ENCODE data around the gene FOXJ3. TPM values are rescaled to one million over a fixed set of nuclear protein-coding genes. Genes with fewer than 3 reads are reported as not detected.

The FOXJ3 gene
- total and polyA plus RNA-seq, 2 of the 8 experiments (the other 6 are each of a cell fraction or from before 2014, with no cell fraction given), result 48.6 to 51.9 TPM

DNA sequence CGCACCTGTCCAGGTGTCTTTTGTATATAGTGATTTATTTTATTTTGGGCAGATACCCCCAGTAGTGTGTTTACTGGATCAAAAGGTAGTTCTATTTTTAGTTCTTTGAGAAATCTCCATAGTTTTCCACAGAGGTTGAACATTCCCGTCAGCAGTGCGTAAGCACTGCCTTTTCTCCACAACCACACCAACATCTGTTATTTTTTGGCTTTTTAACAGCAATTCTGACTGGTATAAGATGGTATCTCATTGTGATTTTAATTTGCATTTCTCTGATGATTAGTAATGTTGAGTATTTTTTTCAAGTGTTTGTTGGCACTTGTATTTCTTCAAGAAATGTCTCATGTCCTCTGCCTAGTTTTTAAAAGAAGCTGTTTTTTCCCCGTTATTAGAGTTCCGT, 39.2 kb downstream of the FOXJ3 start:
- Histone ChIP-seq H4K5ac (ENCODE audit: insufficient read length, low read depth, low read length) (no peak overlapping the region), H3K27me3 (replicated peaks in 1 of 4; ENCODE audit: control insufficient read depth in 3 of 4, extremely low read depth in 1 of 4, insufficient read depth in 3 of 4, low read length in 3 of 4) (no peaks in the 10 kb centered on the region), H4K20me1 (replicated peaks in 1 of 2; ENCODE audit: control insufficient read depth in 1 of 2, insufficient read depth in 2 of 2, low read length in 2 of 2) (no peaks in the 10 kb centered on the region), H3K56ac (replicated peaks; ENCODE audit: insufficient read length, low read depth, low read length) (no peak overlapping the region), H3K4me3 (ENCODE audit: extremely low read depth in 1 of 4, insufficient read depth in 2 of 4, low read depth in 3 of 4, low read length in 4 of 4) (no peak overlapping the region), H2BK120ac (replicated peaks; ENCODE audit: low read depth, low read length) (no peak overlapping the region), H3K9me3 (ENCODE audit: insufficient read depth in 2 of 2, low read depth in 1 of 2, low read length in 1 of 2) (no peaks in the 10 kb centered on the region), H3K9ac (replicated peaks in 1 of 4; ENCODE audit: extremely low read depth in 1 of 4, low read depth in 3 of 4, low read length in 3 of 4) (no peak overlapping the region), H3K36me3 (ENCODE audit: control insufficient read depth in 2 of 4, insufficient read depth in 4 of 4, low read length in 3 of 4) (peaks cover 0 to 3% (median 0%) of the 10 kb centered on the region in 4 experiments; a peak in 2 of 8 replicates), H4K8ac (ENCODE audit: extremely low read depth, insufficient read depth, low read length) (no peak overlapping the region), H2BK5ac (ENCODE audit: low read depth, low read length) (no peak overlapping the region), H3K4ac (replicated peaks; ENCODE audit: insufficient read length, low read depth, low read length) (no peak overlapping the region), H2BK20ac (ENCODE audit: low read length) (no peak overlapping the region), H3K79me1 (ENCODE audit: low read depth, low read length) (peaks cover 2% of the 10 kb centered on the region; the same call in 1 of the 2 replicates), H3K4me1 (replicated peaks in 1 of 4; ENCODE audit: control insufficient read depth in 3 of 4, insufficient read depth in 4 of 4, low read length in 3 of 4) (no peaks in the 10 kb centered on the region), H2BK15ac (ENCODE audit: low read length) (no peak overlapping the region), H3K18ac (ENCODE audit: extremely low read depth, low read length) (no peak overlapping the region), H2BK12ac (ENCODE audit: low read depth, low read length) (no peak overlapping the region), H3K4me2 (ENCODE audit: insufficient read depth in 1 of 2, low read depth in 2 of 2, low read length in 2 of 2) (no peak overlapping the region), H2AFZ (ENCODE audit: low read length) (no peak overlapping the region), H3K79me2 (ENCODE audit: control insufficient read depth in 1 of 2, insufficient read depth in 2 of 2, low read length in 2 of 2) (peaks cover 0 to 43% of the 10 kb centered on the region in 2 experiments; a peak in 2 of 4 replicates), H3K23ac (ENCODE audit: insufficient read length) (no peak overlapping the region), H3K23me2 (ENCODE audit: low read depth, low read length) (no peaks in the 10 kb centered on the region), H4K91ac (replicated peaks; ENCODE audit: insufficient read length, low read length) (no peak overlapping the region), H3K27ac (ENCODE audit: low read depth, low read length) (no peak overlapping the region), H3K14ac (ENCODE audit: insufficient read length) (no peak overlapping the region), H2AK5ac (ENCODE audit: low read depth, low read length) (no peak overlapping the region)
- ChIA-PET POLR2A (ENCODE audit: partially characterized antibody) (no interaction called here), CTCF (ENCODE audit: partially characterized antibody) (no interaction called here)
- 95% methylated on average over 5 of the region's 5 CpGs; no CpG with 5 or more reads in 1 of the 2 experiments for WGBS, 2 experiments (ENCODE audit: extremely low coverage in 1 of 2, insufficient coverage in 1 of 2, insufficient read length in 1 of 2, insufficient replicate concordance in 2 of 2, low coverage in 1 of 2, low lambda C conversion rate in 2 of 2, missing lambda C conversion rate in 1 of 2)
- DNase-seq (ENCODE audit: low read depth in 1 of 2, low spot score in 2 of 2), result no peak
- no peak for FAIRE-seq
- TF ChIP-seq POLR2A (IDR thresholded peaks at IDR 0.05; ENCODE audit: control extremely low read depth in 1 of 2, low read depth in 2 of 2, low read length in 2 of 2) (no peak), GTF2F1 (IDR thresholded peaks at IDR 0.05; ENCODE audit: borderline replicate concordance, low read depth, low read length) (no peak), BCL11A (IDR thresholded peaks at IDR 0.05; ENCODE audit: low read depth in 2 of 2, low read length in 2 of 2) (no peak), HDAC6 (IDR thresholded peaks at IDR 0.05; ENCODE audit: low read depth, low read length) (no peak), PHF8 (conservative IDR thresholded peaks at IDR 0.05; ENCODE audit: low read depth, low read length) (no peak), NANOG (IDR thresholded peaks at IDR 0.05; ENCODE audit: insufficient read depth, low read depth, low read length, poor library complexity, severe bottlenecking) (no peak), SP1 (IDR thresholded peaks at IDR 0.05; ENCODE audit: low read depth, low read length) (no peak), ZNF274 (IDR thresholded peaks at IDR 0.05; ENCODE audit: borderline replicate concordance, extremely low read depth, low read length) (no peak), TCF12 (IDR thresholded peaks at IDR 0.05; ENCODE audit: low read depth, low read length) (no peak), NRF1 (IDR thresholded peaks at IDR 0.05; ENCODE audit: low read depth, low read length) (no peak), EZH2 (IDR thresholded peaks at IDR 0.05; ENCODE audit: low read depth, low read length, severe bottlenecking) (no peak), SRF (IDR thresholded peaks at IDR 0.05; ENCODE audit: low read depth, low read length) (no peak)
- TF ChIP-seq, protein P1, sequence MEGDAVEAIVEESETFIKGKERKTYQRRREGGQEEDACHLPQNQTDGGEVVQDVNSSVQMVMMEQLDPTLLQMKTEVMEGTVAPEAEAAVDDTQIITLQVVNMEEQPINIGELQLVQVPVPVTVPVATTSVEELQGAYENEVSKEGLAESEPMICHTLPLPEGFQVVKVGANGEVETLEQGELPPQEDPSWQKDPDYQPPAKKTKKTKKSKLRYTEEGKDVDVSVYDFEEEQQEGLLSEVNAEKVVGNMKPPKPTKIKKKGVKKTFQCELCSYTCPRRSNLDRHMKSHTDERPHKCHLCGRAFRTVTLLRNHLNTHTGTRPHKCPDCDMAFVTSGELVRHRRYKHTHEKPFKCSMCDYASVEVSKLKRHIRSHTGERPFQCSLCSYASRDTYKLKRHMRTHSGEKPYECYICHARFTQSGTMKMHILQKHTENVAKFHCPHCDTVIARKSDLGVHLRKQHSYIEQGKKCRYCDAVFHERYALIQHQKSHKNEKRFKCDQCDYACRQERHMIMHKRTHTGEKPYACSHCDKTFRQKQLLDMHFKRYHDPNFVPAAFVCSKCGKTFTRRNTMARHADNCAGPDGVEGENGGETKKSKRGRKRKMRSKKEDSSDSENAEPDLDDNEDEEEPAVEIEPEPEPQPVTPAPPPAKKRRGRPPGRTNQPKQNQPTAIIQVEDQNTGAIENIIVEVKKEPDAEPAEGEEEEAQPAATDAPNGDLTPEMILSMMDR (IDR thresholded peaks at IDR 0.05; ENCODE audit: control extremely low read depth in 1 of 3, insufficient read depth in 1 of 3, low read depth in 1 of 3, low read length in 3 of 3), result no peak

Data from H1 (cell line).